Dendritic cell treated with granulocyte-macrophage colony-stimulating factor and Interleukin-4, amounts not matched to agents 40 ng/mL and 50 ng/mL, for 4 days (primary cell): ENCODE measurements around the gene NDC1.
A peak's percentile ranks its signal among the peaks of the same experiment; 100 is the strongest.

Experiments used
- H3K27ac Mint-ChIP-seq: one replicate; pipeline ENCODE4 v1.8.0; 2022; ENCODE audit warnings: mild to moderate bottlenecking, mixed read lengths
- H3K27me3 Mint-ChIP-seq: one replicate; pipeline ENCODE4 v1.8.0; 2022; ENCODE audit warnings: mild to moderate bottlenecking, mixed read lengths
- H3K36me3 Mint-ChIP-seq: one replicate; pipeline ENCODE4 v1.8.0; 2022; ENCODE audit warnings: low read depth, mixed read lengths
- H3K4me1 Mint-ChIP-seq: one replicate; pipeline ENCODE4 v1.8.0; 2022; ENCODE audit warnings: low read depth, mixed read lengths
- H3K4me3 Mint-ChIP-seq: one replicate; pipeline ENCODE4 v1.8.0; 2022; ENCODE audit warnings: mild to moderate bottlenecking, moderate library complexity, mixed read lengths
- H3K9me3 Mint-ChIP-seq: one replicate; pipeline ENCODE4 v1.8.0; 2022; ENCODE audit warnings: mixed read lengths
- intact Hi-C: fragments of 100-400 bp; cut with micrococcal nuclease; formaldehyde crosslinking; loops from one replicate; pipeline ENCODE4 v1.15.0; 2022

NDC1 gene

GRCh38 chr1:53737648-53738204, 100.4 kb downstream of the NDC1 start:
- peaks cover 3% of the 10 kb centered on the region for H3K9me3 Mint-ChIP-seq
- H3K4me3 Mint-ChIP-seq: peak overlapping the region; percentile 68
- intact Hi-C loops: no loop called here

GRCh38 chr1:53736290-53736689, 101.8 kb downstream of the NDC1 start:
- Mint-ChIP-seq H3K4me3 (no peak overlapping the region), H3K9me3 (no peaks in the 10 kb centered on the region), H3K27me3 (peaks cover 72% of the 10 kb centered on the region)

More at GRCh38 chr1:53737648-53738204, 100.4 kb downstream of the NDC1 start:
- peaks cover 7% of the 10 kb centered on the region for H3K4me1 Mint-ChIP-seq
- H3K36me3 Mint-ChIP-seq: no peaks in the 10 kb centered on the region
- H3K27me3 Mint-ChIP-seq: peaks cover 76% of the 10 kb centered on the region
- no peak overlapping the region for H3K27ac Mint-ChIP-seq

GRCh38 chr1:53735681-53736080, 102.4 kb downstream of the NDC1 start:
- H3K9me3 Mint-ChIP-seq: no peaks in the 10 kb centered on the region
- intact Hi-C loops: no loop called here
- no peak overlapping the region for H3K4me3 Mint-ChIP-seq
- peaks cover 68% of the 10 kb centered on the region for H3K27me3 Mint-ChIP-seq
- no peak overlapping the region for H3K27ac Mint-ChIP-seq
- H3K4me1 Mint-ChIP-seq: peaks cover 7% of the 10 kb centered on the region
- H3K36me3 Mint-ChIP-seq: no peaks in the 10 kb centered on the region

More at GRCh38 chr1:53736290-53736689, 101.8 kb downstream of the NDC1 start:
- intact Hi-C loops: no loop called here
- H3K27ac Mint-ChIP-seq: no peak overlapping the region
- H3K36me3 Mint-ChIP-seq: no peaks in the 10 kb centered on the region
- H3K4me1 Mint-ChIP-seq: peaks cover 7% of the 10 kb centered on the region

- Mint-ChIP-seq H3K27ac (no peak overlapping the region), H3K36me3 (no peaks in the 10 kb centered on the region), H3K4me1 (peaks cover 7% of the 10 kb centered on the region), H3K27me3 (peaks cover 66% of the 10 kb centered on the region), H3K4me3 (no peak overlapping the region), H3K9me3 (no peaks in the 10 kb centered on the region)
- intact Hi-C loops: no loop called here
Measured at GRCh38 chr1:53735261-53735660, 102.8 kb downstream of the NDC1 start.

- intact Hi-C loops: no loop called here
- Mint-ChIP-seq H3K27ac (no peak overlapping the region), H3K36me3 (no peaks in the 10 kb centered on the region), H3K27me3 (peaks cover 61% of the 10 kb centered on the region), H3K4me3 (no peak overlapping the region), H3K4me1 (peaks cover 7% of the 10 kb centered on the region), H3K9me3 (no peaks in the 10 kb centered on the region)
Measured at GRCh38 chr1:53734650-53735211, 103.4 kb downstream of the NDC1 start.

GRCh38 chr1:53733975-53734649, 104.0 kb downstream of the NDC1 start:
- Mint-ChIP-seq H3K4me3 (no peak overlapping the region), H3K27ac (no peak overlapping the region), H3K36me3 (no peaks in the 10 kb centered on the region), H3K4me1 (peaks cover 7% of the 10 kb centered on the region), H3K9me3 (no peaks in the 10 kb centered on the region), H3K27me3 (peaks cover 57% of the 10 kb centered on the region)
- intact Hi-C loops: no loop called here

GRCh38 chr1:53733447-53733931, 104.6 kb downstream of the NDC1 start:
- intact Hi-C loops: no loop called here
- peaks cover 56% of the 10 kb centered on the region for H3K27me3 Mint-ChIP-seq
- H3K36me3 Mint-ChIP-seq: no peaks in the 10 kb centered on the region
- H3K9me3 Mint-ChIP-seq: no peaks in the 10 kb centered on the region
- no peak overlapping the region for H3K27ac Mint-ChIP-seq
- peaks cover 5% of the 10 kb centered on the region for H3K4me1 Mint-ChIP-seq
- H3K4me3 Mint-ChIP-seq: no peak overlapping the region

- intact Hi-C loops: no loop called here
- no peaks in the 10 kb centered on the region for H3K9me3 Mint-ChIP-seq
- no peaks in the 10 kb centered on the region for H3K4me1 Mint-ChIP-seq
- H3K36me3 Mint-ChIP-seq: no peaks in the 10 kb centered on the region
- H3K27ac Mint-ChIP-seq: no peak overlapping the region
- peaks cover 50% of the 10 kb centered on the region for H3K27me3 Mint-ChIP-seq
- H3K4me3 Mint-ChIP-seq: no peak overlapping the region
Measured at GRCh38 chr1:53732912-53733317, 105.2 kb downstream of the NDC1 start.

- no peak overlapping the region for H3K4me3 Mint-ChIP-seq
- H3K36me3 Mint-ChIP-seq: no peaks in the 10 kb centered on the region
- H3K4me1 Mint-ChIP-seq: no peaks in the 10 kb centered on the region
- intact Hi-C loops: no loop called here
- H3K27me3 Mint-ChIP-seq: peaks cover 46% of the 10 kb centered on the region
- H3K9me3 Mint-ChIP-seq: no peaks in the 10 kb centered on the region
- no peak overlapping the region for H3K27ac Mint-ChIP-seq
Measured at GRCh38 chr1:53732409-53732808, 105.7 kb downstream of the NDC1 start.

- no peaks in the 10 kb centered on the region for H3K4me1 Mint-ChIP-seq
- no peak overlapping the region for H3K27ac Mint-ChIP-seq
- H3K27me3 Mint-ChIP-seq: peaks cover 42% of the 10 kb centered on the region
- no peak overlapping the region for H3K4me3 Mint-ChIP-seq
- H3K36me3 Mint-ChIP-seq: no peaks in the 10 kb centered on the region
- intact Hi-C loops: no loop called here
- no peaks in the 10 kb centered on the region for H3K9me3 Mint-ChIP-seq
Measured at GRCh38 chr1:53731779-53732305, 106.3 kb downstream of the NDC1 start.

GRCh38 chr1:53731043-53731600, 107.0 kb downstream of the NDC1 start:
- Mint-ChIP-seq H3K4me1 (no peaks in the 10 kb centered on the region), H3K27ac (no peak overlapping the region), H3K27me3 (peaks cover 34% of the 10 kb centered on the region), H3K9me3 (no peaks in the 10 kb centered on the region), H3K4me3 (no peak overlapping the region), H3K36me3 (no peaks in the 10 kb centered on the region)
- intact Hi-C loops: no loop called here

GRCh38 chr1:53730224-53730865, 107.8 kb downstream of the NDC1 start:
- Mint-ChIP-seq H3K4me1 (no peaks in the 10 kb centered on the region), H3K36me3 (no peaks in the 10 kb centered on the region), H3K27me3 (peaks cover 27% of the 10 kb centered on the region), H3K9me3 (no peaks in the 10 kb centered on the region), H3K4me3 (no peak overlapping the region), H3K27ac (no peak overlapping the region)
- intact Hi-C loops: no loop called here

GRCh38 chr1:53729456-53730223, 108.5 kb downstream of the NDC1 start:
- no peaks in the 10 kb centered on the region for H3K36me3 Mint-ChIP-seq
- H3K9me3 Mint-ChIP-seq: no peaks in the 10 kb centered on the region
- intact Hi-C loops: no loop called here
- H3K4me3 Mint-ChIP-seq: no peak overlapping the region
- no peaks in the 10 kb centered on the region for H3K4me1 Mint-ChIP-seq
- no peak overlapping the region for H3K27ac Mint-ChIP-seq
- H3K27me3 Mint-ChIP-seq: peaks cover 21% of the 10 kb centered on the region
